Measurements from ENCODE around the gene MITF.

Gene MITF

GRCh38 chr3:69842351-69842750 lies 103.1 kb downstream of the MITF start:
- no peak for DNase-seq

GRCh38 chr3:69842789-69843188 lies 103.5 kb downstream of the MITF start:
- no peak for DNase-seq

GRCh38 chr3:69844706-69845105 lies 105.4 kb downstream of the MITF start:
- DNase-seq, result no peak

GRCh38 chr3:69847303-69847702 lies 108.0 kb downstream of the MITF start:
- DNase-seq, result no peak

- DNase-seq, result no peak
These were observed 108.8 kb downstream of the MITF start for GRCh38 chr3:69848113-69848512.

- DNase-seq, result no peak
These were observed 111.6 kb downstream of the MITF start for GRCh38 chr3:69850849-69851248.

- no peak for DNase-seq
These were observed 113.8 kb downstream of the MITF start for GRCh38 chr3:69853027-69853426.

- no peak for DNase-seq
These were observed 116.3 kb downstream of the MITF start for GRCh38 chr3:69855436-69856162.

- DNase-seq, result no peak
These were observed 117.9 kb downstream of the MITF start for GRCh38 chr3:69856965-69857705.

GRCh38 chr3:69861556-69861955 lies 122.3 kb downstream of the MITF start:
- DNase-seq, result no peak

GRCh38 chr3:69864141-69864540 lies 124.9 kb downstream of the MITF start:
- no peak for DNase-seq

GRCh38 chr3:69864766-69865165 lies 125.5 kb downstream of the MITF start:
- no peak for DNase-seq

- no peak for DNase-seq
These were observed 126.8 kb downstream of the MITF start for GRCh38 chr3:69865925-69866679.

GRCh38 chr3:69866988-69867720 lies 127.9 kb downstream of the MITF start:
- DNase-seq, result no peak

GRCh38 chr3:69867941-69868505 lies 128.8 kb downstream of the MITF start:
- no peak for DNase-seq

GRCh38 chr3:69868841-69869420 lies 129.7 kb downstream of the MITF start:
- no peak for DNase-seq

- DNase-seq, result no peak
These were observed 130.4 kb downstream of the MITF start for GRCh38 chr3:69869643-69870042.

GRCh38 chr3:69871251-69871650 lies 132.0 kb downstream of the MITF start:
- DNase-seq, result no peak

- no peak for DNase-seq
These were observed 132.6 kb downstream of the MITF start for GRCh38 chr3:69871868-69872267.

GRCh38 chr3:69872783-69873378 lies 133.6 kb downstream of the MITF start:
- DNase-seq, result no peak

- no peak for DNase-seq
These were observed 136.8 kb downstream of the MITF start for GRCh38 chr3:69876073-69876472.

- no peak for DNase-seq
These were observed 139.0 kb downstream of the MITF start for GRCh38 chr3:69878254-69878653.

All from stimulated activated CD8-positive, alpha-beta memory T cell treated with anti-CD3 and anti-CD28 coated beads, Interleukin-4, amount 100 ng/mL, for 48 hours (primary cell).